ENCODE measurements around the gene NMNAT3. TPM values are rescaled to one million over a fixed set of nuclear protein-coding genes. Genes with fewer than 3 reads are reported as not detected.

NMNAT3 gene
- total and polyA plus RNA-seq, 4 donors, result 1.9 to 19.7 (median 2.9) TPM

GRCh38 chr3:139561959-139562676 lies 115.7 kb downstream of the NMNAT3 start:
- DNase-seq (ENCODE audit: low spot score), result no peak
- Histone ChIP-seq H3K36me3 (ENCODE audit: control insufficient read depth in 4 of 4, insufficient read depth in 3 of 4, low read depth in 1 of 4, low read length in 3 of 4) (no peaks in the 10 kb centered on the region), H3K27ac (ENCODE audit: low read depth in 1 of 2, low read length in 2 of 2) (no peak overlapping the region), H3K9ac (ENCODE audit: low read depth in 1 of 2, low read length in 2 of 2) (no peak overlapping the region), H3K9me3 (ENCODE audit: control insufficient read depth in 4 of 4, low read length in 3 of 4) (no peaks in the 10 kb centered on the region), H3K4me1 (ENCODE audit: control insufficient read depth in 4 of 4, insufficient read depth in 4 of 4, low read length in 3 of 4) (no peaks in the 10 kb centered on the region), H3K4me3 (ENCODE audit: low read depth in 1 of 3, low read length in 3 of 3) (no peak overlapping the region), H3K27me3 (ENCODE audit: control insufficient read depth in 4 of 4, insufficient read depth in 4 of 4, low read length in 3 of 4) (no peaks in the 10 kb centered on the region)
- TF ChIP-seq RAD21 (IDR thresholded peaks at IDR 0.05), result peak; percentile 90 to 93
- TF ChIP-seq JUND (IDR thresholded peaks at IDR 0.05), result no peak
- TF ChIP-seq, protein P1, sequence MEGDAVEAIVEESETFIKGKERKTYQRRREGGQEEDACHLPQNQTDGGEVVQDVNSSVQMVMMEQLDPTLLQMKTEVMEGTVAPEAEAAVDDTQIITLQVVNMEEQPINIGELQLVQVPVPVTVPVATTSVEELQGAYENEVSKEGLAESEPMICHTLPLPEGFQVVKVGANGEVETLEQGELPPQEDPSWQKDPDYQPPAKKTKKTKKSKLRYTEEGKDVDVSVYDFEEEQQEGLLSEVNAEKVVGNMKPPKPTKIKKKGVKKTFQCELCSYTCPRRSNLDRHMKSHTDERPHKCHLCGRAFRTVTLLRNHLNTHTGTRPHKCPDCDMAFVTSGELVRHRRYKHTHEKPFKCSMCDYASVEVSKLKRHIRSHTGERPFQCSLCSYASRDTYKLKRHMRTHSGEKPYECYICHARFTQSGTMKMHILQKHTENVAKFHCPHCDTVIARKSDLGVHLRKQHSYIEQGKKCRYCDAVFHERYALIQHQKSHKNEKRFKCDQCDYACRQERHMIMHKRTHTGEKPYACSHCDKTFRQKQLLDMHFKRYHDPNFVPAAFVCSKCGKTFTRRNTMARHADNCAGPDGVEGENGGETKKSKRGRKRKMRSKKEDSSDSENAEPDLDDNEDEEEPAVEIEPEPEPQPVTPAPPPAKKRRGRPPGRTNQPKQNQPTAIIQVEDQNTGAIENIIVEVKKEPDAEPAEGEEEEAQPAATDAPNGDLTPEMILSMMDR (IDR thresholded peaks at IDR 0.05; ENCODE audit: low read depth, low read length, missing input control), result peak; percentile 77
- no peak for TF ChIP-seq HNF4A (conservative IDR thresholded peaks at IDR 0.05)
- TF ChIP-seq ZBTB33 (IDR thresholded peaks at IDR 0.05), result no peak
- WGBS, result 35% methylated on average over 1 of the region's 1 CpG

GRCh38 chr3:139561255-139561817 lies 116.4 kb downstream of the NMNAT3 start:
- Histone ChIP-seq H3K27me3 (ENCODE audit: control insufficient read depth in 4 of 4, insufficient read depth in 4 of 4, low read length in 3 of 4) (no peaks in the 10 kb centered on the region), H3K4me1 (ENCODE audit: control insufficient read depth in 4 of 4, insufficient read depth in 4 of 4, low read length in 3 of 4) (no peaks in the 10 kb centered on the region), H3K27ac (ENCODE audit: low read depth in 1 of 2, low read length in 2 of 2) (no peak overlapping the region), H3K4me3 (ENCODE audit: low read depth in 1 of 3, low read length in 3 of 3) (no peak overlapping the region), H3K9ac (ENCODE audit: low read depth in 1 of 2, low read length in 2 of 2) (no peak overlapping the region), H3K36me3 (ENCODE audit: control insufficient read depth in 4 of 4, insufficient read depth in 3 of 4, low read depth in 1 of 4, low read length in 3 of 4) (no peaks in the 10 kb centered on the region), H3K9me3 (ENCODE audit: control insufficient read depth in 4 of 4, low read length in 3 of 4) (no peaks in the 10 kb centered on the region)
- TF ChIP-seq EGR1 (IDR thresholded peaks at IDR 0.05; ENCODE audit: low read depth in 2 of 2) (no peak), FOXA1 (IDR thresholded peaks at IDR 0.05) (no peak), TAF1 (conservative IDR thresholded peaks at IDR 0.05) (no peak), YY1 (IDR thresholded peaks at IDR 0.05) (no peak), FOXA2 (IDR thresholded peaks at IDR 0.05) (no peak), HNF4A (conservative IDR thresholded peaks at IDR 0.05) (no peak), RXRA (IDR thresholded peaks at IDR 0.05) (no peak), SP1 (IDR thresholded peaks at IDR 0.05) (no peak), ZBTB33 (IDR thresholded peaks at IDR 0.05) (no peak)
- TF ChIP-seq, protein P1 (IDR thresholded peaks at IDR 0.05; ENCODE audit: low read depth, low read length, missing input control), result no peak
- TF ChIP-seq, protein P2, sequence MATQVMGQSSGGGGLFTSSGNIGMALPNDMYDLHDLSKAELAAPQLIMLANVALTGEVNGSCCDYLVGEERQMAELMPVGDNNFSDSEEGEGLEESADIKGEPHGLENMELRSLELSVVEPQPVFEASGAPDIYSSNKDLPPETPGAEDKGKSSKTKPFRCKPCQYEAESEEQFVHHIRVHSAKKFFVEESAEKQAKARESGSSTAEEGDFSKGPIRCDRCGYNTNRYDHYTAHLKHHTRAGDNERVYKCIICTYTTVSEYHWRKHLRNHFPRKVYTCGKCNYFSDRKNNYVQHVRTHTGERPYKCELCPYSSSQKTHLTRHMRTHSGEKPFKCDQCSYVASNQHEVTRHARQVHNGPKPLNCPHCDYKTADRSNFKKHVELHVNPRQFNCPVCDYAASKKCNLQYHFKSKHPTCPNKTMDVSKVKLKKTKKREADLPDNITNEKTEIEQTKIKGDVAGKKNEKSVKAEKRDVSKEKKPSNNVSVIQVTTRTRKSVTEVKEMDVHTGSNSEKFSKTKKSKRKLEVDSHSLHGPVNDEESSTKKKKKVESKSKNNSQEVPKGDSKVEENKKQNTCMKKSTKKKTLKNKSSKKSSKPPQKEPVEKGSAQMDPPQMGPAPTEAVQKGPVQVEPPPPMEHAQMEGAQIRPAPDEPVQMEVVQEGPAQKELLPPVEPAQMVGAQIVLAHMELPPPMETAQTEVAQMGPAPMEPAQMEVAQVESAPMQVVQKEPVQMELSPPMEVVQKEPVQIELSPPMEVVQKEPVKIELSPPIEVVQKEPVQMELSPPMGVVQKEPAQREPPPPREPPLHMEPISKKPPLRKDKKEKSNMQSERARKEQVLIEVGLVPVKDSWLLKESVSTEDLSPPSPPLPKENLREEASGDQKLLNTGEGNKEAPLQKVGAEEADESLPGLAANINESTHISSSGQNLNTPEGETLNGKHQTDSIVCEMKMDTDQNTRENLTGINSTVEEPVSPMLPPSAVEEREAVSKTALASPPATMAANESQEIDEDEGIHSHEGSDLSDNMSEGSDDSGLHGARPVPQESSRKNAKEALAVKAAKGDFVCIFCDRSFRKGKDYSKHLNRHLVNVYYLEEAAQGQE (IDR thresholded peaks at IDR 0.05), result no peak
- WGBS, result 82% methylated on average over 7 of the region's 7 CpGs
- DNase-seq (ENCODE audit: low spot score), result no peak
